HuH-7.5 (cell line): Measurements from ENCODE around the gene MC1R.
"Not testable (repeated sequence)": the region's sequence is repeated elsewhere in the genome, so short reads cannot be mapped to it uniquely, and the experiment has no call there.

Source experiments
- DNase-seq: peaks from one replicate; pipeline ENCODE4 v3.0.0; 2011; ENCODE audit warnings: low spot score

The MC1R gene

GRCh38 chr16:89914642-89915285 is 3.9 kb upstream of the MC1R start:
- DNase-seq, result not testable (repeated sequence)

DNA sequence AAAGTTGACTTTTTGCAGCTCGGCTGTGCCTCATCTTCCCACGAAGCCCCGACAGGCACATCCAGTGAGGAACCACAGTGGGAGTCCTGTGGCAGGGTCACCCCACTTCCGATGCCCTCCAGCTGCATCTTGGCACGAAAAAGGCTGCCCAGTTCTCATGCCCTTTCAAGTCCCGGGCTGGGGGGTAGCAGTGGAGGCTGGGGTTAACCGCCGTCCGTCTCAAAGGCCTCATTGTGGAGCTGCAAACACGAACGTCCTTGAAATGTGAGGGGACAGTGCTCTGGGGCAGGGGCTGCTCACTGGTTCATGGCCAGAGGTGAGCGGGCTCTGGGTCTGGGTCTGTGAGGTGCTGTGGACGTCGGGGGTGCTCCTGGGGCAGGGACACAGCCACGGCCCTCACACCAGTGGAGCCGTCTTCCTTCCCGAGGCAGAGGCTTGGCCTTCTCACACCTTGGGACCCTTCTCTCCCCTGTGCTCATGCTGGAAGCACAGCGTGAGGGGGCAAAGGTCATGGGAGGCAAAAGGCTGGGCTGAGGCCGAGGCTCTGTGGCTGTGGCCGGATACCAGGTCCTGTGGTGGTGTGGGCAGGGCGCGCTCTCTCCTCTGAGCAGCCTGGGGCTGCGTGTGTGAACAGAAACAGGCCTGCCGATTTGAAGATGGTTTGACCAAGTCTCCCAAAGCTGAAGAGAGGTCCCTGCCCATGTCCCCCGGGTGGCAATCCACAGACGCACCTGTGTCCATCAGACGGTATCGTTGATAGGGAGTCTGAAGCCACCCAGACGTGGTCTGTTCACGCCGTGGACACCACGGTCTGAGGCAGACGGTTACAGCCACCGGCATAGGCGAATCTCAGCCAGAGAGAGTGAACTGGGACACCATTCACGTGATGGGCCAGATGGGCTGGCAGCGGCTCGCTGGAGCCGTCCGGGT is 3.1 kb upstream of the MC1R start:
- no peak for DNase-seq

DNA sequence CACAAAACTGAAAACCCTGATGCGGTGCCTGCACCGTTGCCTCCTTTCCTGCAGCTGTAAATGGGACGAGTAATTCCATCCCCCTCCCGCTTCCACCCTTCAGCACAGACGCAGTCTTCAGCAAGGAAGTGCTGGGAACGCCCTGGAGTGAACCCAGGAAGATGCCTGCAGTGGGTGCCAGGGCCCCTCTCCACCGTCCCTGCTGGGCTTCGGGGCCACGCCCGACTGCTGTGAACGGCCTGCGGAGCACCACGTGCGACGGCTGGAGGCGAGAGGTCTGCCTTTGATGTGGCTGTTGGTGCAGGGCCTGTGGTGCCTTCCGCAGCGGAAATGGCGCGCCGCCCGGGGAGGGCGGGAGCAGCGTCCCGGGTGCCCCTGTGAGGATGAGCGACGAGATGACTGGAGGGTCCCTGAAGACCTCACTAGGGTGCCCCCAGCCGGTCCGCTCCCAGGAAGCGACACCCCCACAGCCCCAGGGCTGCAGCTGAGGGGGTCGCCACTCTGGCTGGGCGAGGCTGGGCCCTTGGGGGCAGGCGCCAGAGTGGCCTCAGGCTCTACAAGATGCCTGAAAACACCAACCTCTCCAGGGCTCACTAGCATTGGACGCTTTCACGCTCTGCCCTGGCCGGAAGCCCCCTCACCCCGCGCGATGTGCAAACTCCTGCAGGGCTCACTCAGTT is 749 bp upstream of the MC1R start:
- peak; percentile 93 for DNase-seq

DNA sequence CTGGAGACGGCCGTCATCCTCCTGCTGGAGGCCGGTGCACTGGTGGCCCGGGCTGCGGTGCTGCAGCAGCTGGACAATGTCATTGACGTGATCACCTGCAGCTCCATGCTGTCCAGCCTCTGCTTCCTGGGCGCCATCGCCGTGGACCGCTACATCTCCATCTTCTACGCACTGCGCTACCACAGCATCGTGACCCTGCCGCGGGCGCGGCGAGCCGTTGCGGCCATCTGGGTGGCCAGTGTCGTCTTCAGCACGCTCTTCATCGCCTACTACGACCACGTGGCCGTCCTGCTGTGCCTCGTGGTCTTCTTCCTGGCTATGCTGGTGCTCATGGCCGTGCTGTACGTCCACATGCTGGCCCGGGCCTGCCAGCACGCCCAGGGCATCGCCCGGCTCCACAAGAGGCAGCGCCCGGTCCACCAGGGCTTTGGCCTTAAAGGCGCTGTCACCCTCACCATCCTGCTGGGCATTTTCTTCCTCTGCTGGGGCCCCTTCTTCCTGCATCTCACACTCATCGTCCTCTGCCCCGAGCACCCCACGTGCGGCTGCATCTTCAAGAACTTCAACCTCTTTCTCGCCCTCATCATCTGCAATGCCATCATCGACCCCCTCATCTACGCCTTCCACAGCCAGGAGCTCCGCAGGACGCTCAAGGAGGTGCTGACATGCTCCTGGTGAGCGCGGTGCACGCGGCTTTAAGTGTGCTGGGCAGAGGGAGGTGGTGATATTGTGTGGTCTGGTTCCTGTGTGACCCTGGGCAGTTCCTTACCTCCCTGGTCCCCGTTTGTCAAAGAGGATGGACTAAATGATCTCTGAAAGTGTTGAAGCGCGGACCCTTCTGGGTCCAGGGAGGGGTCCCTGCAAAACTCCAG is 1.1 kb downstream of the MC1R start:
- DNase-seq, result no peak

GRCh38 chr16:89920723-89921122 is 2.1 kb downstream of the MC1R start:
- peak; percentile 10 for DNase-seq

GRCh38 chr16:89921131-89921701 is 2.6 kb downstream of the MC1R start:
- peak; percentile 35 for DNase-seq

DNA sequence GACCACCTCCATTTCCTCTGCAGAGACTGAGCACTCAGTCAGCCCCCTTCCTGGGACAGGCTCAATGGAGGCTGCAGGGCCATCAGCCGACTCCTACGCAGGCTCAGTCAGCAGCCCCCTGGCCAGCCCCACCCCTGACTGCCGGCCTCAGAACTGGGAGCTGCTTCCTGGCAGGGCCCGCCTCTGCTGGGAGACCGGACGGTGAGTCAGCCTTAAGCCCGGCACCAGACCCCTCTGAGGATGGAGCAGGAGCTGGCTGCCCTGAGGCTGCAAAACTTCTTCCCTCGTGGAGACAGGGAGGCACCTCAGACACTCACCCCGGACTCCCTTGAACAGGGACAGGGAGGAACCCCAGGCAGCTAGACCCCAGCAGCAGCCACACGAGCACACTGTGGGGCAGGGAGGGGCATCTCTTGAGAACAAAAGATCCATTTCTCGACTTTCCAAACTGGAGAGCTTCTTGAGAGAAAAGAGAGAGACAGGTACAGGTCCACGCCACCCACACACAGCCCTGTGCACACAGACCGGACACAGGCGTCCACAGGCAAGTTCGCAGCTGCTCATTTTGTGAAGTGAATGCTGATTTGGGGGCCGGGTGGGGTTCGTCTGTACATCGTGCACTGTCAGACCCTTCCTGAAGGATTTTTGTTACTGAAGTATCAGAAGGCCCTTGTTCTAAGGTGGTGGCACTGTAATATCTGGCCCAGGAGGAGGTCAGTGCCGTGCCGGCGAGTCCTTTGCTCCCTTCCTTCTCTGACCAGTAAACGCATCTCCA is 3.2 kb downstream of the MC1R start:
- DNase-seq, result peak; percentile 92

DNA sequence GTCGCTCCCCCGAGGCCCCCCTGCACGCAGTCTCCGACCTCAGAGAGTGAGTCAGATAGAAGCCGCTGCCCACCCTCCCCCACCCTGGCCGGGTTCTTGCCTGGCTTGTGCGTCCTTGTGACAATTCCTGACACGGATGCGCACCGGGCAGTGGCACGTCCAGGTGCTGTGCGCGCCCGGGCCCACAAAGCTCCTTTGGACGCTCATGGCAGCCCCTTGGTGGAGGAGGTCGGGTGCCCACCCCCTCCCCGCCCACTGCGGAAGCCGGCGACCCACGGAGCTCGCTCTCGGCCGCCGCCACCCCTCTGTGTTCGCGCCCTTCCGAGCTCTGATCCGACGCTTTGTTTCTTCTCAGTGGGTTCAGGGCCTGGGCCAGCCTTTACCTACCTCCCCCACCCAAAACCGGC is 3.8 kb downstream of the MC1R start:
- DNase-seq, result peak; percentile 78

DNA sequence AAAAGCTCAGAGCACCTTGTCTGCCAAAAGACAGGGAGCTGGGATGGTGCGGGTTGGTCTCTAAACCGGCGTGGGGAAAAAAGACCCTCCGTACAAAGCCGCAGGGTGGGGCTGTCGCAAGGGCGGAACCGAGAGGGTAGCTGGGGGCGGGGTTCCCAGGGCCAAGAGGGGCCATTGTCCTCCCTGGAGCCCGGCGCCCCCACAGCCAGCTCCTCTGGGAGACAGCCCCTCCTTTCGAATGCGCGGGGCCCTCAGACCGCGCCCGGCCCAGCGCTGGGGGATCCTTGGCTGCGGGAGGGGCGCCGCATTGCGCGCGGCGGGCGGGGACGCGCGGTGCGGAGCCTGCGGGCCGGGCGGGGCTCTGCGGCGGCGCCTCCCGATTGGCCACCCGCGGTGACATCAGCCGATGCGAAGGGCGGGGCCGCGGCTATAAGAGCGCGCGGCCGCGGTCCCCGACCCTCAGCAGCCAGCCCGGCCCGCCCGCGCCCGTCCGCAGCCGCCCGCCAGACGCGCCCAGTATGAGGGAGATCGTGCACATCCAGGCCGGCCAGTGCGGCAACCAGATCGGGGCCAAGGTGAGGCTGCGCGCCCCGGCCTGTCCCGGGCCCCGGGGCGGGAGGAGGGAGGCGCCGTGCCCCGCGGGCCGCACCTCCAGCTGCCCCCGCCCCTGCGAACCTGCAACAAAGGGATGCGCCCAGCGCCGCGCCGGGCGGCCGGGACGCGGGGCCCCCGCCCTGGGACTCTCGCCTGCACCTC is 4.4 kb downstream of the MC1R start, which contains the start of gene TUBB3:
TUBB3 (plus strand) TSS at position 459 of the 756 bp plus-strand sequence; CDS start at position 519, 60 bp downstream.
- peak; percentile 100 for DNase-seq

DNA sequence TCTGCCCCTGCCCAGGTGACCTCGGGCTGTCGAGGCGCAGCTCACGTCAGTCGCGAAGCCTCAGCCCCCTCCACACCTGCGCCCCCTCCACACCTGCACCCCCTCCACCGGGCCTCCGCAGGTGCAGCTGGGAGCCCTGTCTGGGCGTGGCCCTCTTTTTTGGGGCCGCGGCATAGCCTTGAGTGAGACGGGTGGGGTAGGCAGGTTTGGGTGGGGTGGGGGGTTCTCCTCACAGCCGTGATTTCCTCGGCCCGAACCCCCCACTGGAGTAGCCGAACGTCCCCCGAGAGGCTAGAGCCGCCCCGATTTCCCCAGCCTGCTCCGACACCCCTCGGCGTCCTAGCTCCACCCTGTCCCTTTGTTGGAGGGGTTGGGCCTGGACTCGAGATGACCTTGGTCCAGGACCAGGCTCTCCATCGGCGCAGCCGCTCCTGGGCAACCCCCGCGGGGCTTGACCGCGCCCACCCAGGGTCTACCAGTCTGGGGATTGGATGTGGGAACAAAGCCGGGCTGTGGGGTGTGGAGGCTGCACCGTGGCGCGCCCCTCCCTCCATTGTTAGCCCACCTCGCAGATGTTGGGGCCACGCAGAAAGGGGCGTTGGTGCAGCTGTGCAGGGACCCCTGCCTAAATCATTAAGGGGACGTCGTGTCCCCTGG is 5.1 kb downstream of the MC1R start:
- peak; percentile 63 for DNase-seq

DNA sequence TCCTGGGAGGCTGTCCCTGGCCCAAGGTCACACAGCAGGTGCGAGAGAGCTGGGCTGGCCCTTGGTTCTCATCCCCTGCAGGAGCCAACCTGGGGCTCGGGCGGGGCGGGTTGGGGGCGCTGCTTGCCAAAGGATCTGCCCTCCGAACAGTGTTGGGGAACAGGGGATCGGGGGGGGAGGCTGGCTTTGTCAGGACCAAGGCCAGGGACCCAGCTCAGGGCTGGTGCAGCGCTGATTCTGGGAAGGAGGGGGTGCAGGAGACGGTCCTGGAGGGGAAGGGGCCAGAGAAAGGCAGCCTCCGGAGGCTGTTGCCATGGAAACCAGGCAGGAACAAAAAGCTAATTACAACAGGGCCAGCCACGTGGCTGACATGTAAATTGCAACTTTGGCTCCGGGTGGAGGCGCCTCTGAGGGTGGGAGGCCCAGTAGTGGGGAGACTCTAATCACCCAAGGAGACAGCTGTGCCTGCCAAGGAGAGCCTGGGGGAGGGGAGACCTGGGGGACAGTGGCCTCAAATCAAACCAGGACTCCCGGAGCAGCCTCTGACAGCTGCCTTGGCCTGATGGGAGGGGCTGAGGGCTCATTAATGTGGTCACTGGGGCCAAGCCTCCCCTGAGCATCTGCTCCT is 5.7 kb downstream of the MC1R start:
- DNase-seq, result peak; percentile 68

DNA sequence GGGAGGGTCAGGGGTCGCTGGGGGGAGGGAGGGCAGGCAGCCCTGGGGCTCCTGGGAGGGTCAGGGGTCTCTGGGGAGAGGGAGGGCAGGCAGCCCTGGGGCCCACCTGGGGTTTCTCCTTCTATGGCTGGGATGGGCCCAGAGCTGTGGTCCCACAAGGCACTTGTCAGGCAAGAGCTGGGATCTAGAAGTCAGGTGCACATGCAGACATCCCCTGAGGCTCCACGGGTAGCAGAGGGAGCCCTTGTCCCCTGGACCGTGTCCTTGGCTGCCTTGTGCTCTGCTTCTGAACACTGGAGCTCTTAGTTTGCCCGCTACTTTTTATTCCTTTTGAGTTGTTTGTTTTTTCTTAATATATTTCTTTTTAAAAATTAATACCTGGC is 6.3 kb downstream of the MC1R start:
- DNase-seq, result peak; percentile 38

DNA sequence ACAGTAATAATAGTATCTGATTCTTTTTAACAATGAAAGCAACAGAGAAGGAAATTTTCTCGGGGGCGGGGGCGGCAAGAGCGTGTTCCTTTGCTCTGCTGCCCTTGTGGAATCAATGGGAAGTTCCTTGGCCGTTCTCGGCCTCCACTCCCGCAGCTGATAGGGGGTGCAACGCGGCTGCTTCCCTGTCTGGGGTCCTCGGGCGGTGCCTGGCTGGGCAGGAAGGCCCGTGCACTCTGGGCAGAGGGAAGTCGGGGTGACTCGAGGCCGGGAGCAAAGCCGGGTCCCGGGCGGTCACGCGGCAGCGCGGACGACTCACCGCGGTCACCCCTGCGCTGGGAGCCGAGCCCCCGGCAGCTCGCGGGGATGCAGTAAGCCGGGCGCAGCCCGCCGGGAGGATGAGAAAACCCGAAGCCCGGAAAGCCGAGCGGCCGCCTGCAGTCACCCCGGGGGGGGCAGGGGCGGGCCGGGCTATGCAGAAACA is 7.0 kb downstream of the MC1R start:
- DNase-seq, result peak; percentile 64

DNA sequence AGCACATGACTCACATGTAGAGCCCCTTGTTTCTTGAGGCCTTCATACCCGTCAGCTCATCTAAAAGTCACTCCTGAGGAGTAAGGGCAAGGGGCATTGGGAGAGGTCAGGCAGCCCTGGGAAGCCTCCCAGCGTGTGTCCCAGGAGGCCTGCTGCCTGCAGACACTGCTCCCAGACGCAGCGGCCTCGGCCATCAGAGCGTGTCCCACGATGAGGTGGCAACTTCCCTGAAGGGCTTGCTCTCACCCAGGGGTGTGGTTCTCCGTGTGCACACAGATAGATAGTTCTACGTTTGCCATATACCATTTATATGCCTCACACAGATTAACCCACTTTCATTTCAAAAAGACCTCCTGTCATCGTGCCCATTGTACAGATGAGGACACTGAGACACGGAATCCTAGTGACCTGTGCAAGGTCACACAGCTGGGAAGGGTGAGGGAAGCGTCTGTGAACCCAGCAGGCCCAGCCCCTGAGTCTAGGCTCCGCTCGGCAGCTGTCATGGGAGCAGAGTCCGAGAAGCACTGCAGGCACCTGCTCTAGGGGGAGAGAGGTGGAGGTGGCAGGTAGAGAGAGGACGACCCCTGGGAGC is 12.7 kb downstream of the MC1R start:
- DNase-seq, result no peak

DNA sequence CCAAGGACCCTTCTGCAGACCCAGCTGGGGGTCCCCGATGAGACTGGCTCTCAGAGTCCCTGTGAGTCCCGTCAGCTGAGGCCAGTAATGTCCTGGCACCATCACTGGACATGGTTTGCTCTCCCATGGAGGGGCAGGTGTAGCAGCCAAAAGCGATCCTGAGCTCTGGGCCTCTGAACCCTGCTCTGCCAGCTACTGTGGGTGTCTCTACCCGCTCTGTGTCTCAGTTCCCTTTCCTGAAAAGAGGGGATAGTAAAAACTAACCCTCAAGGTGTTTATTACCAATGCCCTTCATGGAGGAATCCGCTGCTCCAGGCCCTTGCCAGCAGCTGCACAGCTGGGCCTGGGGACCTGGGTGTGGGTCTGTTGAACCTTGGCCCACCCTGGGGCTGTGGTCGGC is 13.3 kb downstream of the MC1R start:
- DNase-seq, result no peak

- DNase-seq, result not testable (repeated sequence)
Observed at GRCh38 chr16:89934019-89934418, 15.4 kb downstream of the MC1R start.

- no peak for DNase-seq
Observed at GRCh38 chr16:89934611-89935553, 16.2 kb downstream of the MC1R start.
